Lung (tissue), 12 donors: ENCODE data around the gene DUSP7. TPM values are rescaled to one million over a fixed set of nuclear protein-coding genes. Genes with fewer than 3 reads are reported as not detected.

Experiments used
- ATAC-seq: fragments of 200-7000 bp; cut with Tn5 transposase; one replicate; pipeline ENCODE4 v1.9.1; 2020; ENCODE audit warnings: moderate number of reproducible peaks; ENCODE audit not compliant: insufficient read depth, low FRiP score
- DNase-seq, 3 donors: peaks; one replicate each; pipeline ENCODE4 v3.0.0-alpha.2; 2013 to 2017
- H3K27ac ChIP-seq, 2 donors: one replicate each; pipeline ENCODE4 v1.5.1; 2013; ENCODE audit warnings: mild to moderate bottlenecking in 2 of 2, moderate library complexity in 2 of 2, control low read depth in 1 of 2, inconsistent platforms in 1 of 2, low read depth in 1 of 2, low read length in 1 of 2
- H3K27me3 ChIP-seq, 3 donors: one replicate each; pipeline ENCODE4 v1.5.1; 2013; ENCODE audit warnings: low read length in 2 of 3; ENCODE audit not compliant: control insufficient read depth in 3 of 3, insufficient read depth in 3 of 3
- H3K36me3 ChIP-seq, 4 donors: one replicate each; pipeline ENCODE4 v1.5.1; 2013; ENCODE audit warnings: low read length in 4 of 4, mild to moderate bottlenecking in 1 of 4, moderate library complexity in 1 of 4; ENCODE audit not compliant: control insufficient read depth in 4 of 4, insufficient read depth in 4 of 4
- H3K4me1 ChIP-seq, 5 donors: one replicate each; pipeline ENCODE4 v1.5.1; 2013; ENCODE audit warnings: low read length in 5 of 5, mild to moderate bottlenecking in 2 of 5, moderate library complexity in 1 of 5; ENCODE audit not compliant: control insufficient read depth in 5 of 5, insufficient read depth in 5 of 5
- H3K4me3 ChIP-seq: one replicate; pipeline ENCODE4 v1.5.1; 2013; ENCODE audit warnings: mild to moderate bottlenecking, control low read depth, moderate library complexity
- H3K9ac ChIP-seq, 2 donors: one replicate each; pipeline ENCODE4 v1.5.1; 2013; ENCODE audit warnings: low read length in 2 of 2, control low read depth in 1 of 2; ENCODE audit not compliant: insufficient read depth in 1 of 2
- H3K9me3 ChIP-seq, 4 donors: one replicate each; pipeline ENCODE4 v1.5.1; 2013; ENCODE audit warnings: low read length in 3 of 4, mild to moderate bottlenecking in 1 of 4, moderate library complexity in 1 of 4; ENCODE audit not compliant: control insufficient read depth in 4 of 4, insufficient read depth in 3 of 4
- WGBS, 2 donors: extraction: QIAGEN DNeasy Blood & Tissue Kit; methylation state at CpG; one replicate each; pipeline ENCODE4 v1.1.7; 2013; 5-methylcytosine and 5-hydroxymethylcytosine counted together
- polyA plus RNA-seq, 2 donors: library from polyadenylated mRNA; stranded (reverse); fragments of 200-250 nt; gene quantifications; one replicate each; pipeline ENCODE4 v1.2.1, GENCODE V29; 2013
- total RNA-seq, 2 donors: library from RNA; depleted of rRNA in 1 of 2; stranded (reverse); fragments of >200 nt in 1 of 2; gene quantifications; one replicate each; pipeline ENCODE4 v1.2.1, GENCODE V29; 2014 to 2021
- TF ChIP-seq, protein P1 (sequence below): IDR thresholded peaks from 2 replicates; pipeline ENCODE4 v1.5.1; 2012; ENCODE audit warnings: mild to moderate bottlenecking; ENCODE audit errors: control extremely low read depth, extremely low read depth
- donor health status: control.
- donor health status: control.
- donor health status: Bipolar disorder and iron deficiency.
- donor health status: healthy.
- donor health status: DM: yes; HTN: yes; CAD: no.

Gene DUSP7
- total and polyA plus RNA-seq, 4 donors: 10.2 to 36.2 (median 20.9) TPM

- peak; percentile 46 for ATAC-seq
- peaks cover 10 to 28% (median 11%) of the 10 kb centered on the region in 4 donors for H3K36me3 ChIP-seq
Measured at GRCh38 chr3:52047295-52047960, 8.9 kb downstream of the DUSP7 start.

GRCh38 chr3:52046902-52047239 is 9.5 kb downstream of the DUSP7 start:
- WGBS, 2 donors: 75 to 83% methylated on average over 7 of the region's 7 CpGs

More at GRCh38 chr3:52047295-52047960, 8.9 kb downstream of the DUSP7 start:
- no peak overlapping the region for H3K4me3 ChIP-seq
- TF ChIP-seq, protein P1, sequence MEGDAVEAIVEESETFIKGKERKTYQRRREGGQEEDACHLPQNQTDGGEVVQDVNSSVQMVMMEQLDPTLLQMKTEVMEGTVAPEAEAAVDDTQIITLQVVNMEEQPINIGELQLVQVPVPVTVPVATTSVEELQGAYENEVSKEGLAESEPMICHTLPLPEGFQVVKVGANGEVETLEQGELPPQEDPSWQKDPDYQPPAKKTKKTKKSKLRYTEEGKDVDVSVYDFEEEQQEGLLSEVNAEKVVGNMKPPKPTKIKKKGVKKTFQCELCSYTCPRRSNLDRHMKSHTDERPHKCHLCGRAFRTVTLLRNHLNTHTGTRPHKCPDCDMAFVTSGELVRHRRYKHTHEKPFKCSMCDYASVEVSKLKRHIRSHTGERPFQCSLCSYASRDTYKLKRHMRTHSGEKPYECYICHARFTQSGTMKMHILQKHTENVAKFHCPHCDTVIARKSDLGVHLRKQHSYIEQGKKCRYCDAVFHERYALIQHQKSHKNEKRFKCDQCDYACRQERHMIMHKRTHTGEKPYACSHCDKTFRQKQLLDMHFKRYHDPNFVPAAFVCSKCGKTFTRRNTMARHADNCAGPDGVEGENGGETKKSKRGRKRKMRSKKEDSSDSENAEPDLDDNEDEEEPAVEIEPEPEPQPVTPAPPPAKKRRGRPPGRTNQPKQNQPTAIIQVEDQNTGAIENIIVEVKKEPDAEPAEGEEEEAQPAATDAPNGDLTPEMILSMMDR: no peak
- H3K9me3 ChIP-seq: no peaks in the 10 kb centered on the region
- no peak for DNase-seq
- no peaks in the 10 kb centered on the region for H3K27me3 ChIP-seq
- H3K4me1 ChIP-seq: peaks cover 0 to 56% (median 6%) of the 10 kb centered on the region in 5 donors
- peak overlapping the region; percentile 75 to 92 for H3K27ac ChIP-seq
- H3K9ac ChIP-seq: no peak overlapping the region
- WGBS, 2 donors: 63 to 82% methylated on average over 20 of the region's 20 CpGs

GRCh38 chr3:52046186-52046901 is 10.0 kb downstream of the DUSP7 start:
- peak overlapping the region; percentile 75 to 92 for H3K27ac ChIP-seq
- DNase-seq (peak; percentile 26 to 53 (median 39)), ATAC-seq (peak; percentile 77)
- no peak overlapping the region for H3K4me3 ChIP-seq
- peaks cover 6 to 21% (median 10%) of the 10 kb centered on the region in 4 donors for H3K36me3 ChIP-seq
- no peak overlapping the region for H3K9ac ChIP-seq
- no peaks in the 10 kb centered on the region for H3K27me3 ChIP-seq
- no peaks in the 10 kb centered on the region for H3K9me3 ChIP-seq
- peaks cover 0 to 48% (median 6%) of the 10 kb centered on the region in 5 donors for H3K4me1 ChIP-seq
- WGBS, 2 donors: 62 to 80% methylated on average over 12 of the region's 12 CpGs
- TF ChIP-seq, protein P1: no peak

More at GRCh38 chr3:52046902-52047239, 9.5 kb downstream of the DUSP7 start:
- ATAC-seq (no peak), DNase-seq (no peak)
- peaks cover 0 to 51% (median 6%) of the 10 kb centered on the region in 5 donors for H3K4me1 ChIP-seq
- H3K4me3 ChIP-seq: no peak overlapping the region
- TF ChIP-seq, protein P1: no peak
- H3K36me3 ChIP-seq: peaks cover 7 to 25% (median 11%) of the 10 kb centered on the region in 4 donors
- H3K27me3 ChIP-seq: no peaks in the 10 kb centered on the region
- no peaks in the 10 kb centered on the region for H3K9me3 ChIP-seq
- H3K9ac ChIP-seq: no peak overlapping the region
- peak overlapping the region; percentile 75 to 92 for H3K27ac ChIP-seq
